NCI-H146 (cell line): ENCODE results near the gene AUTS2.

Experiments
- DNase-seq: peaks from one replicate; lab custom pipeline; 2025; lab: John Stamatoyannopoulos, UW

AUTS2 gene

GRCh38 chr7:69893906-69894305 lies 295.6 kb downstream of the AUTS2 start:
- peak; percentile 47 for DNase-seq

GRCh38 chr7:69895446-69895845 lies 297.2 kb downstream of the AUTS2 start:
- no peak for DNase-seq

- DNase-seq = no peak
Observed at GRCh38 chr7:69896121-69896520, 297.8 kb downstream of the AUTS2 start.

- DNase-seq = no peak
Observed at GRCh38 chr7:69898189-69898588, 299.9 kb downstream of the AUTS2 start.

GRCh38 chr7:69903410-69903809 lies 305.1 kb downstream of the AUTS2 start:
- no peak for DNase-seq

- no peak for DNase-seq
Observed at GRCh38 chr7:69906283-69906995, 308.2 kb downstream of the AUTS2 start.

- DNase-seq = peak; percentile 41
Observed at GRCh38 chr7:69907720-69908119, 309.4 kb downstream of the AUTS2 start.

GRCh38 chr7:69908454-69908853 lies 310.2 kb downstream of the AUTS2 start:
- DNase-seq = peak; percentile 89

GRCh38 chr7:69910150-69910549 lies 311.9 kb downstream of the AUTS2 start:
- DNase-seq = no peak

GRCh38 chr7:69911337-69911736 lies 313.1 kb downstream of the AUTS2 start:
- DNase-seq = no peak

GRCh38 chr7:69912141-69912540 lies 313.9 kb downstream of the AUTS2 start:
- no peak for DNase-seq

GRCh38 chr7:69912846-69913245 lies 314.6 kb downstream of the AUTS2 start:
- no peak for DNase-seq

GRCh38 chr7:69919426-69920111 lies 321.3 kb downstream of the AUTS2 start:
- no peak for DNase-seq

- DNase-seq = no peak
Observed at GRCh38 chr7:69920797-69921196, 322.5 kb downstream of the AUTS2 start.

GRCh38 chr7:69922026-69922803 lies 323.9 kb downstream of the AUTS2 start:
- DNase-seq = no peak

- no peak for DNase-seq
Observed at GRCh38 chr7:69927461-69927860, 329.2 kb downstream of the AUTS2 start.

- no peak for DNase-seq
Observed at GRCh38 chr7:69928621-69929020, 330.3 kb downstream of the AUTS2 start.

GRCh38 chr7:69929622-69930021 lies 331.3 kb downstream of the AUTS2 start:
- DNase-seq = no peak

- DNase-seq = peak; percentile 37
Observed at GRCh38 chr7:69932034-69932628, 333.9 kb downstream of the AUTS2 start.

- DNase-seq = peak; percentile 97
Observed at GRCh38 chr7:69934144-69934903, 336.0 kb downstream of the AUTS2 start.

GRCh38 chr7:69935107-69935506 lies 336.8 kb downstream of the AUTS2 start:
- DNase-seq = peak; percentile 24

- DNase-seq = no peak
Observed at GRCh38 chr7:69937097-69937496, 338.8 kb downstream of the AUTS2 start.
